ENCODE measurements around the gene DCDC2.
"Not testable (repeated sequence)": the region's sequence is repeated elsewhere in the genome, so short reads cannot be mapped to it uniquely, and the experiment has no call there.

DCDC2 gene

DNA sequence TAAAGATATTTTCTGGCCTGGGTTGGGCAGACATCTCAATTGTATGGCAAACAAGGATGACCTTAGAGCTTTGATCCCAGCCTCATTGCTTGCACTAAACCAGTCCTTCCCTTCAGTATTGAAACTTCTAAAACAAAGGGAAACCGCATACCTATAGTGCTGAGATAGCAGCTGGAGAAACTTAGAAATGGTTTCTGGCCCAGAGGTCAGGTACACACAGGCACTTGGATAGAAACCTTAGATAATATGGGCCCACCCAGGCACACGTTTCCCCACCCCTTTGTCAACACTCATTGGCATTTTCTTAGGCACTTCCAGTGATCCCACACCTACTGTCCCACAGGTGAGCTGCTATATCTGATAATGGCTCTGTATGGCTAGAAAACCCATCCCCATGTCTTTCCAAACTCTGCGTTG lies 209.7 kb downstream of the DCDC2 start:
- ChIA-PET CTCF (interaction anchor here (0.7 to 0.8 kb wide), 2 partner anchors 10 to 30 kb away, joined by 3 read pairs; no protein-coding TSS in a partner anchor), POLR2A (no interaction called here)
- TF ChIP-seq, protein P1, sequence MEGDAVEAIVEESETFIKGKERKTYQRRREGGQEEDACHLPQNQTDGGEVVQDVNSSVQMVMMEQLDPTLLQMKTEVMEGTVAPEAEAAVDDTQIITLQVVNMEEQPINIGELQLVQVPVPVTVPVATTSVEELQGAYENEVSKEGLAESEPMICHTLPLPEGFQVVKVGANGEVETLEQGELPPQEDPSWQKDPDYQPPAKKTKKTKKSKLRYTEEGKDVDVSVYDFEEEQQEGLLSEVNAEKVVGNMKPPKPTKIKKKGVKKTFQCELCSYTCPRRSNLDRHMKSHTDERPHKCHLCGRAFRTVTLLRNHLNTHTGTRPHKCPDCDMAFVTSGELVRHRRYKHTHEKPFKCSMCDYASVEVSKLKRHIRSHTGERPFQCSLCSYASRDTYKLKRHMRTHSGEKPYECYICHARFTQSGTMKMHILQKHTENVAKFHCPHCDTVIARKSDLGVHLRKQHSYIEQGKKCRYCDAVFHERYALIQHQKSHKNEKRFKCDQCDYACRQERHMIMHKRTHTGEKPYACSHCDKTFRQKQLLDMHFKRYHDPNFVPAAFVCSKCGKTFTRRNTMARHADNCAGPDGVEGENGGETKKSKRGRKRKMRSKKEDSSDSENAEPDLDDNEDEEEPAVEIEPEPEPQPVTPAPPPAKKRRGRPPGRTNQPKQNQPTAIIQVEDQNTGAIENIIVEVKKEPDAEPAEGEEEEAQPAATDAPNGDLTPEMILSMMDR (IDR thresholded peaks at IDR 0.05; ENCODE audit: control extremely low read depth, extremely low read depth, low read depth, missing control alignments), result no peak
- no peak for DNase-seq (ENCODE audit: extremely low spot score)

DNA sequence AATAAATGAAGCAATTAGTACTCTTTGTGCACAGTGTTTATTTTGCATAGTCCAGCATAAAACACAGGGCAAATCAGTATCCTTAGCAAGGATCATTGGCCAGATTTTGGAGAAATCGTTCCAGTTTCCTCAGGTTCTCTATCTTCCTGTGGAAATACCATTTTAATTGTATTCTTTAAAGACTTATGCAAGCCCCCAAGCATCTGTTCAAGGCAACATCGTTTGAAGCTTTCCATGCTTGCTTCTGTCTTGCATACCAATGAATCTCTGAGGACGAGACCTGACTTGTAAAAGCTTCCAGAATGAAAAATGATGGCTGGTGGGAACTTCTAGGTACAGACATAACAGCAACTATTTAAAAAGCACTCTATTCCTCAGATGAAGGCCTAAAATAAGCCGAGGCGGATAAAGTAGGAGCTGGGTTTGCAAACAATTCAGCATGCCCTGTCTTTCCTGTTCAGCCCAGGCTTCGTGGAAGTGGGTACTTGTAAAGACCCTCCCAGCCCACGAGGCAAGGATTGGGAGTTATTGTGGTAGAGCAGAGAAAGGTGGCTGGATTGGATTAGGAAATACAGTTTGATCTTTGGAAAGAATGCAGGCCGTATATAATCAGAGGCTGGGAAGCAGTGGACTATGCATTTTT lies 210.2 kb downstream of the DCDC2 start:
- CTCF ChIA-PET, result interaction anchor here (0.7 kb wide), 1 partner anchor 9 kb away, joined by 3 read pairs; no protein-coding TSS in a partner anchor
- POLR2A ChIA-PET, result no interaction called here
- TF ChIP-seq, protein P1 (IDR thresholded peaks at IDR 0.05; ENCODE audit: control extremely low read depth, extremely low read depth, low read depth, missing control alignments), result no peak
- DNase-seq (ENCODE audit: extremely low spot score), result no peak

- POLR2A ChIA-PET, result no interaction called here
- DNase-seq (ENCODE audit: extremely low spot score), result no peak
- CTCF ChIA-PET, result no interaction called here
- TF ChIP-seq, protein P1 (IDR thresholded peaks at IDR 0.05; ENCODE audit: control extremely low read depth, extremely low read depth, low read depth, missing control alignments), result no peak
These were observed 211.0 kb downstream of the DCDC2 start for GRCh38 chr6:24146871-24147270.

GRCh38 chr6:24145690-24146131 lies 212.1 kb downstream of the DCDC2 start:
- TF ChIP-seq, protein P1 (IDR thresholded peaks at IDR 0.05; ENCODE audit: control extremely low read depth, extremely low read depth, low read depth, missing control alignments), result no peak
- CTCF ChIA-PET, result interaction anchor here (3.2 kb wide), 1 partner anchor 12 kb away, joined by 14 read pairs; no protein-coding TSS in a partner anchor
- no peak for DNase-seq (ENCODE audit: extremely low spot score)
- POLR2A ChIA-PET, result no interaction called here

GRCh38 chr6:24142733-24143132 lies 215.1 kb downstream of the DCDC2 start:
- POLR2A ChIA-PET; DNase-seq (ENCODE audit: extremely low spot score): not testable (repeated sequence)
- CTCF ChIA-PET, result interaction anchor here (3.2 kb wide), 1 partner anchor 15 kb away, joined by 14 read pairs; no protein-coding TSS in a partner anchor

DNA sequence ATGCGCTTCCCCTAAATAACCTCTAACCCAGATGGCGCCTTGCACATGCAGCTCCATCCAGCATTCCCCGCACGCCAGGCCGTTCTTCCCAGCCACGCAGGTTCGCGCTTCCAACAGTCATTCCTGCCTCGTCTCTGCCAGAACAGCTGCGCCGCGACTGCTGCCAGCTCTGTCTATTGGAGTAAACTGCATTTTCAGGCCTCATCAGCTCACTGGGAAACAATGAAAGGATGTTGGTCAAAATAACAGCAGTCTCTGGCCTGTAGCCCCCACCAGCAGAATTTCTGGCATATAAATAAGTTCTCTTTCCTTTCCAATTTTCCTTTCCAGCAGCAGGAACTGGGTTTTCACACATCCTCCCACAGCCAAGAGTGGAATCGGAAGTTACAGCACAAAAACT lies 217.3 kb downstream of the DCDC2 start:
- POLR2A ChIA-PET, result no interaction called here
- CTCF ChIA-PET, result interaction anchor here (1.3 kb wide), 1 partner anchor 13 kb away, joined by 3 read pairs; no protein-coding TSS in a partner anchor
- TF ChIP-seq, protein P1 (IDR thresholded peaks at IDR 0.05; ENCODE audit: control extremely low read depth, extremely low read depth, low read depth, missing control alignments), result no peak
- no peak for DNase-seq (ENCODE audit: extremely low spot score)

GRCh38 chr6:24139639-24140038 lies 218.2 kb downstream of the DCDC2 start:
- TF ChIP-seq, protein P1 (IDR thresholded peaks at IDR 0.05; ENCODE audit: control extremely low read depth, extremely low read depth, low read depth, missing control alignments), result no peak
- ChIA-PET CTCF (interaction anchor here (1.3 kb wide), 1 partner anchor 12 kb away, joined by 3 read pairs; no protein-coding TSS in a partner anchor), POLR2A (no interaction called here)
- no peak for DNase-seq (ENCODE audit: extremely low spot score)

Data from GM10248 (cell line).